8988T (cell line): ENCODE measurements around the gene EPS15.
"Not testable (repeated sequence)": the region's sequence is repeated elsewhere in the genome, so short reads cannot be mapped to it uniquely, and the experiment has no call there.

Source experiments
- DNase-seq: peaks from one replicate; pipeline ENCODE4 v3.0.0; 2011

EPS15 gene

DNA sequence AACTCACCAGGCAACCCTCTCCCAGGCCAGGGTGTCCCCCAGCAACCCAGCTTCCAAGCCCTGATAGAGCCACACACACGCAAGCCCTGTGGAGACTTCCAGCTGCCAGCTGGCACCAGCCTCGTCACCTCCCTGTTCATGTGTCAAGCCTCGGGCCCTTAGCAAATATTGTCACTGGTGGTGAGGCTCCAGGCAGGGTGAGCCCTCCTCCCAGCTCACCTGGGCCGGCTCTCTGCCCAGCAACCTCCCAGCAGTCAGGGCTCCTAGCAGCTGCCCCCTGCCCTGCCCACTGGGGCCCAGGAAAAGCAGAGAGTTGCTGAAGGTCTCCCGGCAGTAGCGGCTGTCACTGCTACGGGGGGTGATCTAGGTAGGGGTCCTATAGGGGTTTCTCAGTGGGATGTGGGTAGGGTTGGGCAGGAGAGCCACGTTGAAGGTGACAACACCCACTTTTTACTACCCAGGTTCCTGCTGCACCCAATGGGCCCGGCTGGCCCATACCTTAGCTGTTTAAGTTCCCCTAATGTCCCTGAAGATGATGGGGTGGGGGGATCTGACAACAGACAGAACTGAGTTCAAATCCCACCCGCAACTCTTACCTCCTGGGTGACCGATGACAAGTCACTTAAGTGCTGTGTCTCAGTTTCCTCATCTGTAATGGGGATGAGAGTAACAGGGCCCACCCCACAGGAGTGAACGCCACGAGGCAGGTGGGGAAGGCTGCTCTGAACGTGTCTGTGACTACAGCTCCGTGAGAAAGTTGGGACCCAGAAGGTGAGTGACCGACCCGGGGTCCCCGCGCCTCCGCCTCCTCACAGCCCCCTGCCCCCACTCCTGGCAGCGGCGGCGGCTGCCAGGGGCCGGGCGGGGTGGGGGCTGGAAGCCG is 189.4 kb downstream of the EPS15 start:
- no peak for DNase-seq

DNA sequence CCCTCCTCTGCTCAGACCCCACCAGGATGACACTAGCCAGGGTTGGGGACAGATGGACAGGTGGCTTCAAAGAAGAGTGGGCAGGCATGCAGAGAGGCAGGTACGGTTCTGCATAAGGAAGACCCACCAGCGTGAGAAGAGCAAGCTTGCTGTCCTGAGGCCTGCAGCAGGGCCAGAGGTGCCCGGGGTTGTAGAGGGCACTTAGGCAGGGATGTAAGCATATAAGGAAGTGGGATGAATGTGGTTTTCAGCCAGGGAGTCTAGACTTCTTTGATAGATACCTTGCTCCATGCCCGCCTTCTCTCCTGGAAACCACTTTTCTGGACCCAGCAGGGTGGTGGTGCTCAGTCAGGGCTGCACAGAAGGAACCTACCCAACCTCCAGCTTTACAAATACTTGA is 190.1 kb downstream of the EPS15 start:
- no peak for DNase-seq

DNA sequence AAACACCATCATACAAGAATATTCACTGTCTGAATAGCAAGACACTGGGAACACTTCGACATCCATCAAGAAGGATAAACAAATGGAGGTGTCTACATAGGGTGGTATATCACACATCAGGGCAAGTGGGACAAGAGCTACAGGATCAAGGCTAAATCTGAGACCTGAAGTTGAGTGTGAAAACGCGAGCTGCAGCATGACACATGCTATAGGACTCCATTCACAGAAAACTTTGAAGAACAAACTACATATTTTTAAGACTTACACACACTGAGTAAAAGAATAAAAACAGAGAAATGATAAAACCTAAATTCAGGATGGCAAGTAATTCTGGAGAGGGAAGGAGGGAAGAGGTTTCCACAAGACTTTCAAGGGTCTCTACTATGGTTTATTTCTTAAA is 190.8 kb downstream of the EPS15 start:
- no peak for DNase-seq

DNA sequence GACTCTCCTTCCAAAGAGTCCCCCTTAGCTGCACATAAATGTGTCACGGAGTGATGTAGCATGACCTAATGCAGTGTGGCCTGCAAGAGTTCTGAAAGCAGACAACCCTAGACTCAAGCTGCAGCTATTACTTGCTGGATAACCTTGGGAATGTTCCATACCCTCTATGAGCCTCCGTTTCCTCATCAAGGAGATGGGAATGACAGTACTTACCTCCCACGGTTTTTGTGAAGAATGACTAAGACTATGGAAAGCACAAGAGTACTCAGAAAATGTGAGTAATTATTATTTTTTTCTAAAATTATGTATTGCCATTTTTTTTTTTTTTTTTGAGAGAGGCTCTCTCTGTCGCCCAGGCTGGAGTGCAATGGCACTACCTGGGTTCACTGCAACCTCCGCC is 191.7 kb downstream of the EPS15 start:
- DNase-seq = no peak

DNA sequence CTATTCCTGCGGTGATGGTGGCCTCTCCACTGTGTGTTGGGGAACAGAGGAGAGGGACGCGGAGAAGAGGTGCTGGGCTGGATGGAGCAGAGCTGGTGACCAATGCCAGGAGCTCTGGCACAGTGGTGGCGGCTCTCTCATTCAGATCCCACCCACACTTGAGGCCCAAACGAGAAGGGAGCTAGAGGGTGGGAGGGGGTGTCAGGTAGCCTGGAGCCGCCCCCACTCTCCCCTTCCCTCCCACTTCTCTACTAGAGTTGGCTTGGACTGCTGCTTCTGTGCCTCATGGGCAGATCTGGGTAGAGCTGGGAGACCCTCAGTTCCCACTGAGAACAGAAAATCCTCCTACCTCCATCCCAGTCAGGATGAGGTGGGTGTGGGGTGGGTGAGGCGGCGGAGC is 192.2 kb downstream of the EPS15 start:
- no peak for DNase-seq

DNA sequence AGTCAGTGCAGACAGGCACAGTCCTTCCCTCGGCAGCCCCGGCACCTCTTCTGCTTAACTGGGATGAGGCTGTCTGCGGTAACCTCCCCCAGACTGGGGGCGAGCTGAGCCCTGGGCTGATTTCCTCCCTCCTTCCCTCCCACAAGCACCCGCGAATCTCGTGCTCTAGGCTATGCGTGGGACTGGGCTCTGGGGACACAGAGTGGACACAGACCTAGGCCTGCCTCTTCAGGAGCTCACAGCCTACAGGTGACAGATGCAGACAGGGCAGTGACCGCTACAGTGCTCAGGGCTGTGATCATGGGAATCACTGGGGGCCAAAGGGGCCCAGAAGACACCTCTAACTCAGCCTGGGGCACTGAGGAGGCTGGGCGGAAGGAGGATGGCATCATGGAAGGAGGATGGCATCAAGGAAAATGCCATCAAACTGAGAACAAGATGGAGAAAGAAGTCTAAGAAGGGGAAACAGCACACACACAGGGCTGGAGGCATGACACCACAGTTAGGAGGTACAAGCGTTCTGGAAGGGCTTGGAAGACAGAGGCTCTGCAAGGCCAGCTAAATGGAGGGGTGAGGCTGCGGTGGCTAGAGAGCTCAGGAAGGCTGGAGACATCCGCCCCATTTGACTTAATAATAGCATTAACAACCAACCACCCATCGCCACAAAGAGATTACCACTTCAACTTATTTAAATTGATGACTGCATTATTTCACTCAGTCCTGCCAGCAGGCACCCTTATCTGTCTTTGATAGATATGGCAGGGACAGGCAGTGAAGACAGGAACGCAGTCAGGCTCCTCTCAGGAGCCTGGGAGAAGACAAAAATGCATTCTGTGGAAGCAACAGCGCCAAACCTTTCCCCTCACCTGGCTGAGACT is 192.9 kb downstream of the EPS15 start:
- no peak for DNase-seq

DNA sequence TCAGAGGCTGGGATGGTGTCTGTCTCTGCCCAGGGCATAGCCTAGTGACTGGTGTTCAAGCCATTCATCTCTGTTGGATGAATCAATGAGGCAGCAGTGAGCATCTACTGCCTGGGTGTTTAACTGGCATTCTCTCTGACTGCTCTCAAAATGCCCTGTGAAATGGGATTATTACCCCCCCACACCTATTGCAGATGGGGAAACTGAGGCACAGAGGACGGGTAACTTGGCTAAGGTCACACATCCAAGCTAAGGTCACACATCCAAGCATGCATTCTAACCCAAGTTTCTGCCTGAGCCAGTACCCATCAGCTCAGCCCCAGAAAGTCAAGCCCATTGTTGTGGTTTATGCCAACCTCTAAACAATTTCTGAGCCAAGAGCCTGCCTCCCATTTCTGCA is 193.7 kb downstream of the EPS15 start:
- DNase-seq = no peak

DNA sequence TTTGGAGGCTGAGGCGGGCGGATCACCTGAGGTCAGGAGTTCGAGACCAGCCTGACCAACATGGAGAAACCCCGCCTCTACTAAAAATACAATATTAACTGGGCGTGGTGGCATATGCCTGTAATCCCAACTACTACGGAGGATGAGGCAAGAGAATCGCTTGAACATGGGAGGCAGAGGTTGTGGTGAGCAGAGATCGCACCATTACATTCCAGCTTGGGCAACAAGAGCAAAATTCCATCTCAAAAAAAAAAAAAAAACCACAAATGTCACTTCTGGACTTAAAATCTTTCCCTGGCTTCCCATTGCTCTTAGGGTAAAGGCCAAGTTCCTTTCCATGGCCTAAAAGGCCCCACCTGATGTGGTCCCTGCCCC is 194.1 kb downstream of the EPS15 start:
- DNase-seq = not testable (repeated sequence)

DNA sequence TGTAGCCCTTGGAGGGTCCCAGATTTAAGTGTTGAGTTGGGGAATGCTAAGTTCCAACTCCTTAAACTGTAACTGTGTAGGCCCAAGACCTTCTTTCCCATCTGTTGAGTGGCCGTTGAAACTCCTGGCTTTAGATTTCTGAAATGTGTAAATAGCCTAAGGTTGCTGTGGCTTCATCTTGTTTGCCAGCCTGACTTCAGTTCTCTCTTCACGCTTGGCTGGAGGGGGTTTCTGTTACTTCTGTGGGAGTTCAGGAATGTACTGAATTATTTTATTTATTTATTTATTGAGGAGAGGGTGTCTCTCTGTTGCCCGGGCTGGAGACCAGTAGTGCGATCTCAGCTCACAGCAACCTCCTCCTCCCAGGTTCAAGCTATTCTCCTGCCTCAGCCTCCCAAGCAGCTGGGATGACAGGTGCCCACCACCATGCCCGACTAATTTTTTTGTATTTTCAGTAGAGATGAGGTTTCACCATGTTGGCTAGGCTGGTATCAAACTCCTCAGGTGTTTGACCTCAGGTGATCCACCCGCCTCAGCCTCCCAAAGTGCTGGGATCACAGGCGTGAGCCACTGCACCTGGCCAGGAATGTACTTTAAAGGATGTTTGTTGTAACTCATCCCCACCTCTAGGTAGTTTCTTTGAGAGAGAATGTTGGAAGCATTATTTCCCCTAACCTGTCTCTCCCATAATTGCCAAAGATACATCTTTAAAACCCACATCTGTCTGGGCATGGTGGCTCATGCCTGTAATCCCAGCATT is 194.6 kb downstream of the EPS15 start:
- no peak for DNase-seq

DNA sequence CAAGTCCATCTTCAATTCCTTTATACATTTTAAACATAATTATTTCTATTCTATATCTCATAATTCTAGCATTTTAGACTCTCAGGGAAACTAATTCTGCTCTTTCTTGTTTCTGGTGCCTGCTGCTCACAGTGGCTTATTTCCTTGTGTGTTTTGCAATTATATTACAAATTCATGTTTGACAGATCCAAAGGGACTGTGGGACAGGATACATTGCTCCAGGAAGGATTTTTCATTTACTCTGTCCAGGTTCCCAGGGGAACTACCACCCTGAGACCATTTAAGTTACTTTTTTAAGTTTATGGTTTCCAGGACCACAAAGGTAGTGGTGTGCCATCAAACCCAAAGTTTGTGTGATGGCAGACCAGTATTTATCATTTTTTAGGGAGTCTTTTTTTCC is 195.3 kb downstream of the EPS15 start:
- DNase-seq = no peak

DNA sequence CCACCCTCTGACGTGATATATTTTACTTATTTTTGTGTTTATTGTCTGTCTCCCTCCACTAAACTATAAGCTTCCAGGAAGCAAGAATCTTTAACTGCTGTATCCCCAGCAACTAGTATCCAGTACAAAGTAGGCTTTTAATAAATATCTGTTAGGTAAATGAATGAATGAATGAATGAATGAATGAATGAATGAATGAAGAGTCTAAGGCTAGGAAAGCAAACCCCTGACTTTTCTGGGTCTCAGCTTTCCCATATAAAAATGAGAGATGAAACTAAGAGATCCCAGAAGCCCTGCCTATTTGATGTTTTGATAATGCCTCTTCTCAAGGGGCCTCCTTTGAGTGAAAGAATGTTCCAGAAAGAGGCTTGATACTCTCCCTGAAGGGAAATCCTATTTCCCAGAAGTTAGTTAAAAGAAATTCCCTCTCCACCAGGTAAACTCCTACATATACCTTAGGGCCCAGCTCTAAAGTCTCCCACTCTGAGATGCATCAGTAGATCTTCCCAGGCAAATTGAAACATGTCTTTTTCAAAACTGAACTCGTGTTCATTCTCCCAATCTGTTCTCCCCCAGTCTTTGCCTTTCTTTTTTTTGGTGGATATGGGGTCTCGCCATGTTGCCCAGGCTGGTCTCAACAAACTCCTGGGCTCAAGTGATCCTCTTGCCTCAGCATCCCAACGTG is 196.5 kb downstream of the EPS15 start:
- no peak for DNase-seq

DNA sequence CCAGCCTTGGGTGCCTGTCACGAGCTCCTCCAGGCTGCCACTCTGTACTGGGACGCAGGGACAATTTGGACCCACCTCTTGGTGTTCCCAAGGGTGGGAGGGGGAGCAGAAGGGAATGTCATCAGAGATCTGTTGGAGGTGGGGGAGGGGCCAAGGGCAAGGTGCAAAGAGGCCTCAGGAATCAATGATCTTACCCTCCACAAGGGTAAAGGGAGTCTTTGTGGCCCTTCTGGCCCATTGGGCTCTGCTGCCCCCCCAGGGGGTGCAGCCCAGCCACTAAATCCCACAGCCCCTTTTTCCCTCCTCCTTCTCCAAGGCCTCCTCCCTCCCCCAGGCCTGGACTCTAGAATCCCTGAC is 197.2 kb downstream of the EPS15 start:
- DNase-seq = no peak

DNA sequence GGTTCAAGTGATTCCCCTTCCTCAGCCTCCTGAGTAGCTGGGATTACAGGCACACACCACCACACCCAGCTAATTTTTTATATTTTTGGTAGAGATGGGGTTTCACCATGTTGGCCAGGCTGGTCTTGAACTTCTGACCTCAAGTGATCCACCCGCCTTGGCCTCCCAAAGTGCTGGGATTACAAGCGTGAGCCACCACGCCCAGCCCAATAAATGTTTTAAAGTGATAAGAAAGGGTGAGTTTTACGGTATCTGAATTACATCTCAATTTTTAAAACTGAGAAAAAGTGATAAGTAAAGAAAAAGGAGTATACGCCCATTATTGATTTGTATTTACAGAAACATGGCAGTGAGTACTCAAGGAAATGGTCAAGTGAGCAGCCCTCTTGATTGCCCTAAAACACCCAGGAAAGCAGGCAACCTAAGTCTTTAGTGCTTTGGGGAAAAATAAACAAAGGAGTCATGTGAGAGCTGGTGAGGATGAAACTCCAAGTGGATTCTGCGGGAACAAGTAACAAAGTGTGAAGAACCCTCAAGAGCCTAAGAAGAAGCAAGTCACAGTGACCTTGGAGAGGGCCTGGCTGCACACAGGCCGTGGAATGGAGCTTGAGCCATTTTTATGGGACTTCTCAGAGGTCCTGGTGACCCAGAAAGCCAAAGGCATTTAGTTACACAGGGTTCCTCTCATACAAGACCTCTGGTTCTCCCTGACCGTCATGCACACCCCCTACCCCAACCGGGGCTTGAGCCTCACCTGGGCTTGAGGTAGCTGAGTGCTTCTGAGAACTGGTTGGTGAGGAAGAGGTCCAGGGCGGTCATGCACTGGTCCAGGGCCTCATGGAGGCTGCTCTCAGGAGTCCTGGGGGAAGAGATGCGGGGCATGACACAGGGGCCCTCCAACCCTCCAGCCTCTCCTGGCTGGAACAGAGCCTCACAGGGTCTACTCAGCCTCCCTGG is 197.8 kb downstream of the EPS15 start:
- no peak for DNase-seq

DNA sequence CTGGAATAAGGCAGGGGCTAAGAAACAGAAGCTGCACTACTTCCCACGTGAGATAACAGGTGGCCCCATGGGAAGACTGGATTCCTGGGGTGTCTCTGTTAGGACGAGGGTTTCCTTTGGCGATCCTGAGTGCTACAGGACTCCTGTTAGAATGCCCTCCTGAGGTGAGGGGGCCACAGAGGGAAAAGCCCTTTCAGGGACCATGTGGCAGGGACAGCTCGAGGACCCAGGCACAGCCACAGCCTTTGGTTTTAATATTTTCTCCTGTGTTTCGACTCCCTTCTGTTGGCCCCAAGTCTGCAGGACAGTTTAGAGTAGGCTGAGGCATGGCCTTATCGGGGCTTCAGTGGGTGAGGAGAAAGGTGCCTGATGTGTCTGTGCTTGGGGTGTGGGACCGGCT is 201.3 kb downstream of the EPS15 start:
- no peak for DNase-seq

DNA sequence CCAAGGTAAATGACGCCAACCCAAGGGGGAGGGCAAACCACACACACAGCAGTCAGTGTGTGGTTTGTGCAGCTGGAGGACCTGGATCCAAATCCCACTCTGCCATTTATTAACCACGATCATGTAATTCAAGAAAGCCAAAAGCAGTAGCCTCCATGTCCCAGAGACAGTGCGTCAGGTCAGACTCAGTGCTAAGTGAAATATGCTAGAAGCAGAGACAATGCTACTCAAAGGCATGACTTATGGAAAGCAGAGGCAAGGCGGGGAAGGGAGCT is 202.3 kb downstream of the EPS15 start:
- DNase-seq = no peak

DNA sequence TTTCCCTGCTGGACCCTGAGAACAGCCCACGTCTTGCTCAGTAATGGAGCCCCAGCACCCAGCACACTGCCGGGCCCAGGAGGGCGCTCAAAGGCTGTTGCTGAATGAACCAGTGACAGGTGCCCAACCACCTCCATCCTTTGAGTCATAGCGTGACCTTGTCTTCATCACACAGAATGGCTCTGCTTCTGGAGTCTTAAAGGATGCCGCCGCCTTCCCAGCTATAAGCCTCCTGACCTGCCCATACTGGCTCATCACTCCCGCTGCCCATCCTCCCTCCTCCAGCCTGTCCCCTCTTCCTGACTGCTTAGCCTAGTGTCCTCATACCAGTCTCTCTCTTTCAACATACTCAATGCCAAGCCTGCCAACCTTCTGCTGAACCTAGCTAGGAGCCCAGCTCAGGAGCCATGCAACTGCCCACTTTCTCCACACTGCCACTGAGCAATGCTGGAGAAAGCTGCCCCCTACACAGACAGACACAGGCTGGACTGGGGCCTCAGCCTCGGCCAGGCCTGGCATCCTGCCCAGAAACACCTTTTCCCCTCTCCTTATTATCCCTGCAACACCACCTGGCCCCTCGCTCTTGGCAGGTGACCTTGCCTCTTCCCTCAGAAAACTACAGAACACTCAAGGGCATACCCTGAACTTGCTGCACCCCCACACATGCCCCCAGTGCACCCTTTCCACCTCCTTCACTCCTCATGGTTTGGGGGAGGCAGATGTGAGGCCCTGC is 202.8 kb downstream of the EPS15 start:
- DNase-seq = no peak

DNA sequence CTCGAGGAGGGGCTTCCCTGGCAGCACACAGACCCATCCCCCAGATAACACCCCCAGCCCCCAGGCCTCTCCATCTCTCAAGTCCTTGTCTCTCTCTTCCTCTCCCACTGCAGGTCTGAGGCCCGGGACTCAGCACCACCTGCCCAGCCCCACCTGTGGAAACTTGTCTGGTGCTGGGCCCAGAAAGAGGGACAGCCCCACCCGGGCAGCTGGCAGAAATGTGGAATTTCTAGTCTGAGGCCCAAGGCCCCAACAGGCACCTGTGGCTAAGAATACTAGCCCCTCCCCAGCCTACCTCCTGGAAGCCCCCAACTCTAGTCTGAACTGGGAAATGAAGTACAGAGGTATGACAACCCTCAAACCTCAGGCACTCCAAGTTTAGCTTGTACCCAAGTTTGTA is 204.1 kb downstream of the EPS15 start:
- no peak for DNase-seq

DNA sequence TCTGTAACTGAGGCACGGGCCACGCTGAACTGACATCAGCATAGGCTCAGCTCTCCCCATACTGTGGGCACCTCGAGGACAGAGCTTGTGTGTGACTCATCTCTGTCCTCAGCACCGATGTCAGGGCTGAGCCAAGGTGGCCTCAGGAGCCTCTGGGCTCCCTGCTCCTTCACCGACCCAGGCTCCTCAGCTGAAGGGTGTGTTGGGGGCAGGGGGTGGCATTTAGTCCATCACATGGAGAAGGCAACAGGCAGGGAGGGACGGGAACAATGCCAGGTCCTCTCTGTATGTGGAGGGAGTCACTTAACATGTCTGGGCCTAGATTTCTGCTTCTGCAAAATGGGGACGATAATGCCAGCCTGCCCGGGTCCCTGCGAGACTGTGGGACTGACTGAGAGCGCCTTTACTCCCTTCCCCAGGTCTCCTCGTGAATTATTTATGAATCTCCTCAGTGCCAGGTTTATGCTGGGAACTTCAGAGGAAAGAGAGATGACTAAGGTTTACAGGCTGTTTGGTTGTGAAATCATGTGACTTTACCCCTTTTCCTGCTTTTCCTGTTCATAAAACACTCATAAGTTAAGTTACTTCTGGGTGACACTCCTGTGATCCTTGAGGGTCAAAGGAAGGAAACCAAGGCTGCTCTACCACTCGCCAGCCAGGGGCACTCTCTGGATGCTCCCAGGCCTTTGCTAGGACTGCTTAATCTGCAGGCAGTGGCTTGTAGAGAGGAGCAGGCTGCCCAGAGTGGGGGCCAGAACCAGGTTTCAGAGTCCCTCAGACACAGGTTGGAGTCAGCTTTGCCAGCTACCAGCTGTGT is 204.9 kb downstream of the EPS15 start:
- DNase-seq = no peak

DNA sequence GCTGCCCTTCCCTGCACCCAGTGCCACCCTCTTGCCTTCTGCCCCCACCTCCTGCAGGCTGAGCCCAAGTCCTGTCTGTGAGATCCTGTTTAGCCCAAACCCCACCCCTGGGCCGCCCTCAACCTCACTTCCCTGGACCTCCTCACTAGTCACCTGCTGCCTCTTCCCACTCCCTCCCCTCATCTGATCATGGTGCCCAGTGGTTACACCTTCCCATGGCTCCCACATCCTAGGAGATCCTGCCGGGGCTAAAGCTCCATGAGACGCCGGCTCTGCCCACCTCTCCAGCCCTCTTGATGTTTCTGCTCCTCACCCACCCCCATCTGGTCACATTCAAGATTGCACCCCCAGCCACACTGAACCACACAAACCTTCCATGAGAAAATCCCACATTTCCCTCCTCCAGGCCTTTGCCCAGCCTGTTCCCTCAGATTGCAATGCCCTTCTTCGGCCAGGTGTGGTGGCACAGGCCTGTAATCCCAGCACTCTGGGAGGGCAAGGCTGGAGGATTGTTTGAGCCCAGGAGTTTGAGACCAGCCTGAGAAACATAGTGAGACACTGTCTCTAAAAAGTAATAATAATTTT is 205.7 kb downstream of the EPS15 start:
- DNase-seq = no peak

DNA sequence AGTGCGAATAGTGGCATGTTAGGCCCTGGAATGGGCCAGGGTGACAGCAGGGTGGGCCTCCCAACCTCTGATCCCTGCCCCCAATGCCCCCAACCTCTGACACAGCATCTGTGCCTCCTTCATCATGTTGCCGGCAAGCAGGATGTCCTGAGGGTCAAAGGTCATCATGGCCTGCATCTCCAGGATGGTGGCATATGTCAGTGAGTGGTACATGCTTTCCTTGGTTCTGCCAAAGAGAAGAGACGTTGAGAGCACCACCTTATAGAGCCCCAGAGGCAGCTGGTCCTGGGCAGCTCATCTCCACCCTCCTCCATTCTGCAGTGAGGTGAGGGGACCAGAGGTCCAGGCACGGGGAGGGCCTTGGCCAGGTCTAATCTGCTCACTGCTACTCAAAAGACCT is 206.3 kb downstream of the EPS15 start:
- no peak for DNase-seq
